HepG2 (cell line): ENCODE data around the gene ZG16. TPM values are rescaled to one million over a fixed set of nuclear protein-coding genes. Genes with fewer than 3 reads are reported as not detected.

Experiments used
- ATF3 ChIP-seq: sonication (generic); formaldehyde crosslinking; IDR thresholded peaks from 2 replicates; pipeline ENCODE4 v1.4.0; 2020; ENCODE audit warnings: missing genetic modification reagents
- ATF7 ChIP-seq, 2 experiments: fragments of 450-650 bp in 1 of 2; sonication (generic) in 1 of 2; formaldehyde crosslinking in 1 of 2; IDR thresholded peaks; 2 replicates each; pipeline versions ENCODE4 v1.4.0 to v1.6.1; 2016 to 2020; ENCODE audit warnings: antibody characterized with exemption in 1 of 2, mild to moderate bottlenecking in 1 of 2, missing genetic modification reagents in 1 of 2
- CEBPB ChIP-seq: IDR thresholded peaks from 2 replicates; pipeline ENCODE4 v1.6.1; 2011; ENCODE audit warnings: low read depth, low read length, improper control_type of control experiment, borderline replicate concordance
- CEBPZ ChIP-seq: IDR thresholded peaks from 2 replicates; pipeline ENCODE4 v1.6.1; 2012; ENCODE audit warnings: low read length, improper control_type of control experiment
- HOXA5 ChIP-seq: sonication (generic); formaldehyde crosslinking; IDR thresholded peaks from 2 replicates; pipeline ENCODE4 v1.4.0; 2020; ENCODE audit warnings: missing genetic modification reagents
- IRX3 ChIP-seq: sonication (generic); formaldehyde crosslinking; IDR thresholded peaks from 2 replicates; pipeline ENCODE4 v1.8.1; 2023; ENCODE audit warnings: mild to moderate bottlenecking, low read depth, missing genetic modification reagents, borderline replicate concordance
- MEF2D ChIP-seq: sonication (generic); formaldehyde crosslinking; IDR thresholded peaks from 2 replicates; pipeline ENCODE4 v1.5.1; 2020; ENCODE audit warnings: mild to moderate bottlenecking, missing genetic modification reagents
- MZF1 ChIP-seq: sonication (generic); formaldehyde crosslinking; IDR thresholded peaks from 2 replicates; pipeline ENCODE4 v1.8.1; 2023; ENCODE audit warnings: mild to moderate bottlenecking, missing genetic modification reagents, borderline replicate concordance
- PHF8 ChIP-seq: sonication (generic); formaldehyde crosslinking; IDR thresholded peaks from 2 replicates; pipeline ENCODE4 v1.5.0; 2020; ENCODE audit warnings: missing genetic modification reagents
- SMC3 ChIP-seq: IDR thresholded peaks from 2 replicates; pipeline ENCODE4 v1.6.1; 2011; ENCODE audit warnings: low read length, improper control_type of control experiment
- TAF1 ChIP-seq: sonication (generic); formaldehyde crosslinking; IDR thresholded peaks from 2 replicates; pipeline ENCODE4 v1.4.0; 2020; ENCODE audit warnings: missing genetic modification reagents
- TOPORS ChIP-seq: sonication (generic); formaldehyde crosslinking; IDR thresholded peaks from 2 replicates; pipeline ENCODE4 v1.8.0; 2023; ENCODE audit warnings: mild to moderate bottlenecking, missing genetic modification reagents
- ZC3H4 ChIP-seq: sonication (generic); formaldehyde crosslinking; IDR thresholded peaks from 2 replicates; pipeline ENCODE4 v1.4.0; 2020; ENCODE audit warnings: missing genetic modification reagents, borderline replicate concordance
- ZFP36L1 ChIP-seq: sonication (generic); formaldehyde crosslinking; IDR thresholded peaks from 2 replicates; pipeline ENCODE4 v1.8.0; 2022; ENCODE audit warnings: mild to moderate bottlenecking, missing genetic modification reagents, moderate library complexity
- ZIK1 ChIP-seq: sonication (generic); formaldehyde crosslinking; IDR thresholded peaks from 2 replicates; pipeline ENCODE4 v1.5.0; 2020; ENCODE audit warnings: mild to moderate bottlenecking, low read depth, missing genetic modification reagents, borderline replicate concordance
- ZKSCAN1 ChIP-seq: fragments of 150-350 bp; IDR thresholded peaks from 2 replicates; pipeline ENCODE4 v1.6.1; 2014; ENCODE audit warnings: low read length
- ZNF10 ChIP-seq: sonication (generic); formaldehyde crosslinking; IDR thresholded peaks from 2 replicates; pipeline ENCODE4 v1.4.0; 2020; ENCODE audit warnings: mild to moderate bottlenecking, low read depth, missing genetic modification reagents, borderline replicate concordance
- ZNF138 ChIP-seq: sonication (generic); formaldehyde crosslinking; IDR thresholded peaks from 2 replicates; pipeline ENCODE4 v1.5.0; 2020; ENCODE audit warnings: mild to moderate bottlenecking, low read depth, missing genetic modification reagents
- ZNF143 ChIP-seq: sonication (generic); formaldehyde crosslinking; IDR thresholded peaks from 2 replicates; pipeline ENCODE4 v1.4.0; 2020; ENCODE audit warnings: missing genetic modification reagents
- ZNF235 ChIP-seq: sonication (generic); formaldehyde crosslinking; IDR thresholded peaks from 2 replicates; pipeline ENCODE4 v1.8.1; 2023; ENCODE audit warnings: mild to moderate bottlenecking, missing genetic modification reagents, borderline replicate concordance
- ZNF709 ChIP-seq: sonication (generic); formaldehyde crosslinking; IDR thresholded peaks from 2 replicates; pipeline ENCODE4 v1.5.0; 2020; ENCODE audit warnings: mild to moderate bottlenecking, missing genetic modification reagents
- ZNF784 ChIP-seq: sonication (generic); formaldehyde crosslinking; IDR thresholded peaks from 2 replicates; pipeline ENCODE4 v1.5.1; 2020; ENCODE audit warnings: missing genetic modification reagents, mild to moderate bottlenecking, borderline replicate concordance
- polyA plus RNA-seq, 8 experiments: library from polyadenylated mRNA; depleted of rRNA in 3 of 8; stranded (reverse) in 7 of 8; unstranded in 1 of 8; fragments of >200 nt; fragmentation: Illumina TruSeq in 4 of 8; extraction: Trizol in 4 of 8; gene quantifications; 2 replicates each; pipeline versions ENCODE4 v1.2.1 to v1.2.3, GENCODE V29; 2011 to 2016; ENCODE audit warnings: low read depth in 4 of 8, missing spikeins in 1 of 8, mixed read lengths in 1 of 8; ENCODE audit not compliant: insufficient read depth in 1 of 8
- total RNA-seq, 5 experiments: library from RNA; depleted of rRNA; stranded (reverse); fragments of >200 nt; fragmentation: Illumina TruSeq; extraction: Trizol; gene quantifications; 2 replicates each; pipeline ENCODE4 v1.2.3, GENCODE V29; 2016; ENCODE audit warnings: low read depth in 1 of 5
- TF ChIP-seq, protein P1 (sequence below): sonication (generic); formaldehyde crosslinking; conservative IDR thresholded peaks from 2 replicates; pipeline ENCODE4 v1.8.1; 2023; ENCODE audit warnings: missing genetic modification reagents

ZG16 gene
- total and polyA plus RNA-seq, 2 of the 13 experiments (the other 11 are each of a cell fraction or from before 2014, with no cell fraction given) = 0.04 to 0.07 TPM

DNA sequence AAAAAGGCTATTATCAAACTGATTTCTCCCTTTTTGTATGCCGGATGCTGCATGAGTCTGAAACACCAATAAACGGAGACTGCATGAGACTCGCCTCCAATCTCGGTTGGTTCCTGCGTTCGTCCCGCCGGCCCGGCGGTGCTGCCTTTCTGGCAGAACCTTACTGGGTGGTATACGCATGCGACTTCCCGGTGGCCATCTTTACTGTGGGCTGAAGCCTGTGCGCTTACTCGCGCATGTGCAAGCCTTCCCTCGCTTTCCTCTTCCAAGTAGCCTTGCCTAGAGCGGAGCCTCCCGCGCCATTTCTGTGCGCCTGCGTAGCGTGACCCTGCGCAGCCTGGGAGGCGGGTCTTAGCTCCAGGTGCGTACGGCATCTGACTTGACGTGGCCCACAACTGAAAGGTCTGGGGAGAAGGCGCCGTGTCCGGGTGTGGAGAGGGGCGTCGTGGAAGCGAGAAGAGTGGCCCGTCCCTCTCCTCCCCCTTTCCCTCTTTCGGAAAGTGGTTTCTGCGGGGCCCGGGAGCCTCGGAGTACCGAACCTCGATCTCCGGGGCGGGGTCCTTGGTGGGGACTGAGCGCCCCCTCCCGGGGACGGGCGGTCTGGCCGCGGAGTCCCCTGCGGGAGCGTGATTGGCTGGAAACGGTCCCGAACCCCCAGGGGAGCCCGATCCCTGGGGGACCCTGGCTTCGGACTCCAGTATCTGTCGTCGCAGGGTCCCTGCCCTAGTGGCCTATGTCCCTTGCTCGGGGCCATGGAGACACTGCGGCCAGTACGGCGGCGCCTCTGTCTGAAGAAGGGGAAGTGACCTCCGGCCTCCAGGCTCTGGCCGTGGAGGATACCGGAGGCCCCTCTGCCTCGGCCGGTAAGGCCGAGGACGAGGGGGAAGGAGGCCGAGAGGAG is 38.0 kb downstream of the ZG16 start, which contains the start of gene PAGR1 (continued):
- peak; percentile 87 for TF ChIP-seq HOXA5 (CRISPR knock-in tag)
- no peak; the same call in 1 of the 2 replicates for TF ChIP-seq SMC3
- peak; percentile 89; the same call in 1 of the 2 replicates for TF ChIP-seq ZFP36L1 (CRISPR knock-in tag)
- TF ChIP-seq MEF2D (CRISPR knock-in tag) = peak; percentile 90; the same call in 1 of the 2 replicates
- peak; percentile 57; the same call in 1 of the 2 replicates for TF ChIP-seq MZF1 (CRISPR knock-in tag)
- peak; percentile 68 for TF ChIP-seq ZNF143
- 0 out of 2 replicates have a peak, but pooled peaks have one; percentile 78 for TF ChIP-seq ZNF138 (CRISPR knock-in tag)
- peak; percentile 47; the same call in 1 of the 2 replicates for TF ChIP-seq ZC3H4 (CRISPR knock-in tag)
- TF ChIP-seq ZIK1 (CRISPR knock-in tag) = no peak
- TF ChIP-seq ATF7 (IDR thresholded peaks at IDR 0.05) = no peak
- no peak for TF ChIP-seq ATF7 (CRISPR knock-in tag; IDR thresholded peaks at IDR 0.05)
- TF ChIP-seq ZNF10 = no peak
- TF ChIP-seq, protein P1, sequence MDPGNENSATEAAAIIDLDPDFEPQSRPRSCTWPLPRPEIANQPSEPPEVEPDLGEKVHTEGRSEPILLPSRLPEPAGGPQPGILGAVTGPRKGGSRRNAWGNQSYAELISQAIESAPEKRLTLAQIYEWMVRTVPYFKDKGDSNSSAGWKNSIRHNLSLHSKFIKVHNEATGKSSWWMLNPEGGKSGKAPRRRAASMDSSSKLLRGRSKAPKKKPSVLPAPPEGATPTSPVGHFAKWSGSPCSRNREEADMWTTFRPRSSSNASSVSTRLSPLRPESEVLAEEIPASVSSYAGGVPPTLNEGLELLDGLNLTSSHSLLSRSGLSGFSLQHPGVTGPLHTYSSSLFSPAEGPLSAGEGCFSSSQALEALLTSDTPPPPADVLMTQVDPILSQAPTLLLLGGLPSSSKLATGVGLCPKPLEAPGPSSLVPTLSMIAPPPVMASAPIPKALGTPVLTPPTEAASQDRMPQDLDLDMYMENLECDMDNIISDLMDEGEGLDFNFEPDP = no peak
- TF ChIP-seq ATF3 (CRISPR knock-in tag) = peak; percentile 46; the same call in 1 of the 2 replicates
- peak; percentile 80; the same call in 1 of the 2 replicates for TF ChIP-seq ZNF784 (CRISPR knock-in tag)
- peak; percentile 19; the same call in 1 of the 2 replicates for TF ChIP-seq IRX3
- peak; percentile 80 for TF ChIP-seq ZNF709 (CRISPR knock-in tag)
- TF ChIP-seq ZKSCAN1 = peak; percentile 68; the same call in 1 of the 2 replicates
- TF ChIP-seq ZNF235 (CRISPR knock-in tag) = peak; percentile 91
- TF ChIP-seq CEBPZ = no peak
- TF ChIP-seq PHF8 = peak; percentile 90
- TF ChIP-seq CEBPB = no peak
- peak; percentile 87 for TF ChIP-seq TAF1
- TF ChIP-seq TOPORS (CRISPR knock-in tag) = peak; percentile 72; the same call in 1 of the 2 replicates
